AG20443 (cell line): Measurements from ENCODE around the gene ACSF3.
"Not testable (repeated sequence)": the region's sequence is repeated elsewhere in the genome, so short reads cannot be mapped to it uniquely, and the experiment has no call there.

Experiments
- DNase-seq: peaks from one replicate; pipeline ENCODE4 v3.0.0; 2012; ENCODE audit warnings: low spot score, mixed read lengths

Gene ACSF3

DNA sequence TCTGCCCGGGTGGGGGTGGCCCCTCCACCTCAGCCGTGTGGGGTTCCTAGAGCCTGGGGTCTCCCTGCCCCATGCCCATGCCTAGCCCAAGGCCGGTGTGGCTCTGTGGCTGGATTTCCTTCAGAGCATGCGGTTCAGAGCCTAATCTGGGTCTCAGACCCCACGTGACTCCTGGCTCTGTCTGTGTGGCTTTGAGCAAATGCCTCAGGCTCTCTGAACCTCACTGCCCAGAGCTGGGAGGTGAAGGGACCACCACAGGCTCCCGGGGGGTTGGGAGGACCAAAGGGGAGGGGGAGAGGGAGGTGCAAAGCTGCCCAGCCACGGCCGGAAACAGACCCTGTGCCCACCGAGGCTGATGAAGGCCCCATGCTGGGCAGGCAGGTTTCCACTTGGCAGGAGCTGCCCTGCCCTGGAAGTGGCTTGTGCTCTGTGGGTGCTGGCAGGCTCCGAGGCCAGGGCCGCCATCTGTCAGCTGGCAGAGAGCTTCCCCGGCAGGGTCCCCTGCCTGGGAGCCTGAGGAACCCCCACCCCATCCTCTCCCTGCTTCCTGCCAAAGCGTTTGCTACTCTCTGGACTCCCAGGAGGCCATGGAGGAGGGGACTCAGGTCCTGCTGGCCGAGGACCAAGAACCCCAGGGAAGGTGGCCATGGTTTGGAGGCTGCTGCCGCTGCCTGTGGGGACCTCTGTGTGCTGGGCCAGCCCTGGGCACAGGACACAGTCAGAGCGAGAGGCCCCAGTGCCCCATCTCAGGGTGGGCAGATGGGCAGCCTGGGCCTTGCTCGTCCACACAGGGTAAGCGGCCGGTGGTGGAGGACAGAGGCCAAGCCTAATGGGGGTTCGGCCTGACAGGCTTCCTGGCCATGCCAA, 81.9 kb downstream of the ACSF3 start:
- no peak for DNase-seq

GRCh38 chr16:89176147-89176690, 82.6 kb downstream of the ACSF3 start:
- DNase-seq, result no peak

DNA sequence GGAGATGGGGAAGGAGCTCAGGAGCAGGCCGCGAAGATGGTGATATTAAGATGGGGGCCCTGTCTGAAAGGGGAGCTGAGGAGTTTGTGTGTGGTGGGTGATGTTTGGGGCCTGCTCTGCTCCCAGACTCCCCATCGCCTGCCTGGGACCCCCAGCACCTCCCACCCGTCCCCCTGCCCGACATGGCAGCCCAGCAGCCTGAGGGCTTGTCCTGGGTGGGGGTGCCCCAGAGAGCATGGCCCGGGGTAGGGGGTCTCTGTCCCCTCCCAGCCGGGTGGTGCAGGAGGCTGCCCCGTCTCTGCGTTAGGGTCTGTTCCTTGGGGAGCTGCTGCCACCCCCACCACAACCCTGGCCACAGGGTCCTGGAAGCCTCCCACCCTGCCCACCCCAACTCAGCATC, 83.1 kb downstream of the ACSF3 start:
- no peak for DNase-seq

DNA sequence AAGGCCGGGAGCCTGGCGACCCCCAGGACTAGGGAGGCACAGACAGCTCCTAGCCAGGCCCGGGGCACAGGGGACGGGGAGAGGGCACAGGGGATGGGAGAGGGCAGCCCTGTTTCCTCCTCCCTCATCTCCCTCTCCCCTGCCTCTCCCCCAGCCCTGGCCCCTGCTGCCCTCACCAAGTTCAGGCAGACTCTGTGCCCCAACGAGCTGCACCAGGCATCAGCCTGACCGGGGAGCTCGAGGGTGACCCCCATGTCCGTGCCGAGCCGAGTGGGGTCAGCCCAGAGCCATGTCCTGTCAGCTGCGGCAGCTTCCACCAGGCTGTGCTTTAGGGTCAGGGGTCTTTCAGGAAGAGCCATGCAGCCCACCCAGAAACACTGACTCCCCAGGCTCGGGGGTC, 83.8 kb downstream of the ACSF3 start:
- DNase-seq, result no peak

- DNase-seq, result no peak
Measured at GRCh38 chr16:89178453-89179147, 84.9 kb downstream of the ACSF3 start.

GRCh38 chr16:89179148-89179484, 85.5 kb downstream of the ACSF3 start:
- no peak for DNase-seq

DNA sequence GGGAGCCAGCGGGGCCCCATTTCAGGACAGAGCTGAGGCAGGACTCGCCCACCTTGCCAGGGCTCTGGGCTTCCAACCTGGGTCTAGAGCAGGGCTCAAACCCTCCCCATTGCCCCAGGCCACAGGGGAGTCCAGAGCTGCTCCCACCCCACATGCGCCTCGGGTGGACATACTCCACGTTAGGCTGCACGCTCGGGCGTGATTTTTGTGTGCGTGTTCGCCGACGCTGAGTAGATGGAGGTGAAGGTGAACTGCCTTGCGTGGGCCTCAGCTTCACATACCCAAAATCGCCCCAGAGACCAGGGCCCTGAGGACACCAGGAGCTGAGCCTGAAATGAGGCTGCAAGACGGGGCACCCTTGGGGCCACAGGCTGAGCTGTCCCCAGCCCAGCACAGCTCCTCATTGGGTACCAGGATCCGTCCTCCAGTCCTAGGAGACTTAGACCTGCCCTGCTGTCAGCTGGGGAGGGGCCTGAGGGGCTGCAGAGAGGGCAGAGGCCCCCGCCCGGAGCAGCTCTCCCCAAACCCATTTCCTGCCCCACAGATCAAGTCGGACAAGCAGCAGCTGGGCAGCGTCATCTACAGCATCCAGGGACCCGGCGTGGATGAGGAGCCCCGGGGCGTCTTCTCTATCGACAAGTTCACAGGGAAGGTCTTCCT, 86.1 kb downstream of the ACSF3 start:
- DNase-seq, result no peak

DNA sequence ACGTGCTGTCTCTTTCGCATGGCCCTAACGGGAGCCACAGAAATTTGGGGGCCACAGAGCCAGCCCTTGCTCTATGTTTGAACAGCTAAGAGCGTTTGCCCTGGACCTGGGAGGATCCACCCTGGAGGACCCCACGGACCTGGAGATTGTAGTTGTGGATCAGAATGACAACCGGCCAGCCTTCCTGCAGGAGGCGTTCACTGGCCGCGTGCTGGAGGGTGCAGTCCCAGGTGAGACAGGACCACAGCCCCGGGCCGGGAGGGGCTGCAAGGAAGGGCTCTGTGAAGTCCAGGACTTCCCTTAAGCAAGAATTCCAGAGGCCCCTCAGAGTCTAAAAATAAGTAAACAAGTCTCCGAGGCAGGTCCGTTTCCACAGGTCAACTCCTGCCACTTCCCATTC, 89.8 kb downstream of the ACSF3 start:
- DNase-seq, result no peak

GRCh38 chr16:89183975-89184676, 90.5 kb downstream of the ACSF3 start:
- no peak for DNase-seq

- no peak for DNase-seq
Measured at GRCh38 chr16:89184677-89184932, 91.0 kb downstream of the ACSF3 start.

GRCh38 chr16:89184933-89185794, 91.5 kb downstream of the ACSF3 start:
- DNase-seq, result no peak

DNA sequence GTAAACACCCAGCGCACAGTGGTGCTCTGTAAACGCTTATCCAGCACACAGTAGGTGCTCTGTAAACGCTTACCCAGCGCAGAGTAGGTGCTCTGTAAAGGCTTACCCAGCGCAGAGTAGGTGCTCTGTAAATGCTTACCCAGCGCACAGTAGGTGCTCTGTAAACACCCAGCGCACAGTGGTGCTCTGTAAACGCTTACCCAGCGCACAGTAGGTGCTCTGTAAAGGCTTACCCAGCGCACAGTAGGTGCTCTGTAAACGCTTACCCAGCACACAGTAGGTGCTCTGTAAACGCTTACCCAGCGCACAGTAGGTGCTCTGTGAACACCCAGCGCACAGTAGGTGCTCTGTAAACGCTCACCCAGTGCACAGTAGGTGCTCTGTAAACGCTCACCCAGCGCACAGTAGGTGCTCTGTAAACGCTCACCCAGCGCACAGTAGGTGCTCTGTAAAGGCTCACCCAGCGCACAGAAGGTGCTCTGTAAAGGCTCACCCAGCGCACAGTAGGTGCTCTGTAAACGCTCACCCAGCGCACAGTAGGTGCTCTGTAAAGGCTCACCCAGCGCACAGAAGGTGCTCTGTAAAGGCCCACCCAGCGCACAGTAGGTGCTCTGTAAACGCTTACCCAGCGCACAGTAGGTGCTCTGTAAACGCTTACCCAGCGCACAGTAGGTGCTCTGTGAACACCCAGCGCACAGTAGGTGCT, 92.4 kb downstream of the ACSF3 start:
- not testable (repeated sequence) for DNase-seq

GRCh38 chr16:89186593-89187031, 93.0 kb downstream of the ACSF3 start:
- DNase-seq, result not testable (repeated sequence)

- DNase-seq, result no peak
Measured at GRCh38 chr16:89187032-89187769, 93.5 kb downstream of the ACSF3 start.

GRCh38 chr16:89187770-89188392, 94.2 kb downstream of the ACSF3 start:
- DNase-seq, result no peak

- not testable (repeated sequence) for DNase-seq
Measured at GRCh38 chr16:89188471-89189357, 95.1 kb downstream of the ACSF3 start.

GRCh38 chr16:89189358-89190025, 95.8 kb downstream of the ACSF3 start:
- DNase-seq, result no peak
